NCI-H1694 (cell line): ENCODE data around the gene DLGAP4.
"Not testable (repeated sequence)": the region's sequence is repeated elsewhere in the genome, so short reads cannot be mapped to it uniquely, and the experiment has no call there.

Source experiments
- DNase-seq: peaks from one replicate; lab custom pipeline; 2025; lab: John Stamatoyannopoulos, UW

The DLGAP4 gene

GRCh38 chr20:36455972-36456625, 150.0 kb downstream of the DLGAP4 start:
- DNase-seq, result no peak

DNA sequence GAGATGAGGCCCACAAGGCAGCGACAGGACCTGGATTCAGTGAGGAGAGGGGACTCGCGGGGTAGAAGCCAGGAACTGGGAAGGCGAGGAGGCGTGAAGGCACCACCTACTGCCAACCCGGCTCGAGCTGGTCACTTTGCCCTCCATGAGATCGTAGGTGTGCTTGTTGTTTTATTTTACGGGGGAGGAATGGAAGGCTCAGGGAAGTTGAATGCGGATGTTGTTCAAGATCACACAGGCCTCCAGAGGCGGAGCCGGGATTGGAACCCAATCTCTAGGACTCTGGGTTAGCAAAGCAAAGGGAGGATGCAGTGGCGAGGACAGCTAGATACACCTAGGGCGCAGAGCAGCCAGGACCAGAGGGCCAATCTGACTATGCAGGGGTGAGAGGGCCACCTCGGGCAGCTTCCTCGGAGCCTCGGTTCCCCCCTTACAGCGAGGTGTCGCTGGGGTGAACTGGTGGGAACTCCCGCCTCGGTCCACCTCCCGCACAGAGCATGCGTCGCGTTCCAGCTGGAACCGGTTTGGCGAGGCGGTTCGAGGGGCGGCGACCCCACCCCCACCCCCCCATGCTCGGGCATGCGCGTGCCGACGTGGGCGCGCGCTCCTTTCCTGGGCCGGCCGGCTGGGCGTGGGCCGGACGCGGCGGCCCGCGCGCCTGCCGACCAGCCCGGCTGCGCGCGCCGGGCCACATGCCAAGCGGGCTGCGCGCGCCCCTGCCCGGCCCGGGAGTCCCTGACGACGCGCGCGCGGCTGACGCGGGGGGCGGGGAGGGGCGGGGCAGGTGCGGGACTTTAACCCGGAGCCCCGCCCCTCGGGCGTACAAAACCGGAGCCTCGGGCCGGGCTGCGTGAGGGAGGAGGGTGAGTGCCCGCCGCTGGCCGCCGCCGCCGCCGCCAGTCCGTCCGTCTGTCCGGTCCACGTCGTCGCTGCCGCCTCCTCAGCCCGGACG, 154.8 kb downstream of the DLGAP4 start:
- peak; percentile 51 for DNase-seq

- DNase-seq, result no peak
Observed at GRCh38 chr20:36461600-36462439, 155.7 kb downstream of the DLGAP4 start.

- DNase-seq, result no peak
Observed at GRCh38 chr20:36462440-36463211, 156.5 kb downstream of the DLGAP4 start.

DNA sequence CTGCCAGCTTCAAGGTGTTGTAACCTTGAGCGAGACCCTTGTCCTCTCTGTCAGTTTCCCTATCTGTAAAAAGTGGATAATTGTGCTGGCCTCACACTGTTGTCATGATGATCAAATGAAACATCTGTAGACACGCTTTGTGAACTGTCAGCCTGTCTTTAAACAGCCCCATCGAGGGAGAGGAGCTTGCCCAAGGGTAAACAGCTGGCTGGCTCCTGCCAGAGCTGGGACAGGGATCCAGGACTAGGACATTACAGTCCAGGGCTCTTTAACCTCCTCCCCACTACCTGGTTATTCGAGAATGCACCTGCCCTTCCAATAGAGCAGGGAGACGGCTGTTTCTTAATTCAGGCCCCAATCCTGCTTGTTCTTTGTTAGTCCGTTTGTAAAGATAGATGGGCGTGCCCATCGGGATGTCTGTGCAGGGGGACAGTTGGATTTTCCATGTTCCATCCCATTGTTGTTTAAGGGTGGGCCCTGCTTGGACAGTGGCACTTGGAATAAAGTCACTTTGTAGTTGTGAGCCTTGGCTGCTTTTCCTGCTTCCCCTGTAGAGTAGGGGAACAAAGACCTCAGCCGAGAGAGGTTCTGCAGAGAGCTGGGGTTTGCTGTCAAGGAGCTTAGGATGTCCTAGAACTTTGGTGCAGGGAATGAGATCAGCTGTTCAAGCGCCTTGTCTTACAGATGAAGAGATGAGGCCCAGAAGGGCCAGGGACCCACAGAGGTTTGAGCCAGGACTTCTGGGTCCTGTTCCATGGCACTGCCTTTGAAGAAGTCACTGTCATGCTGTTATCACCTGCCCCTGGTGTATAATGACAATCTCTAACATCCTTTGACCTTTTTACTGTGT, 157.3 kb downstream of the DLGAP4 start:
- no peak for DNase-seq

DNA sequence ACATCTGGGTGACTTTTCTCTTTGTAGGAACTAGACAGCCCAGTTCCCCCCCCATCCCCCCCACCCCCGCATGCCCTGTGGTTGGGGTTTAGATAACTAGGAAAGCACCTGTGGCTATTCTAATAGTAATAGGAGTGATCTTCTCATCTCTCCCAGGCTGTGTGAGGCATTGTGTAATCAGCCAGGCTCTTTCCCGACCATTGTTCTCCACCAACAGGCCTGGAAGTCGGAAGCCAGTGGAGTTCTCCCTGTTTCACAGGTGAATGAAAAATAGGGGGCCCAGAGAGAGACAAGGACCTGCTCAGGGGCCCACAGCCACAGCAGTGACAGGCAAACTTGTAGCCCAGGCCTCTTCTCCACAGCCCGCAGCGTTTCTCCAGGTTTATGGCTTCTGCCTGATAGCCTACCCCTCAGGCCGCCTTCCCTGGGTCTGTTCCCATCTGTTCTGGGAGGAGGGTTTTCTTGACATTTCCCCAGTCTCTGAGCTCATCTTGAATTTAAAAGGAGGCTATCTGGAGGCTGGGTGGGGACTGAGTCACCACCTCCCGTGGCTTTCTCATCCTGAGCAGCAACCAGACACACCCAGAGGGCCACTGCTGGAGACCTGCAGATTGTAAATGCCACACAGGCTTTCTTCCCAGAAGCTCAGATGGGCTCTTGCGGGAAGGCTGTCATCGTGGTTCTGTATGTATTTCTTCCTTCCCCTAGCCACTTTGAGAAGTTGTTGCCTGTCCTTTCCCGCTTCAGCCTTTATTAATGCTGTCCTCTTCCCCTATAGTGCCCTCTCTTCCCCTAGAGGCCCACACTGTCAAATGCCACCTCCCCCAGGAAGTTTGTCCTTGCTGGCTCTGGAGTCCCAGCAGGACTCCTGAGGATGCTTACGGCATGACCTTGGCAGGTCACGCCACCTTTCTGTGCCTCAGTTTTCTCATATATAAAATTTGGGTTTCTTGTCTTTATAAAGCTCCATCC, 159.3 kb downstream of the DLGAP4 start:
- no peak for DNase-seq

DNA sequence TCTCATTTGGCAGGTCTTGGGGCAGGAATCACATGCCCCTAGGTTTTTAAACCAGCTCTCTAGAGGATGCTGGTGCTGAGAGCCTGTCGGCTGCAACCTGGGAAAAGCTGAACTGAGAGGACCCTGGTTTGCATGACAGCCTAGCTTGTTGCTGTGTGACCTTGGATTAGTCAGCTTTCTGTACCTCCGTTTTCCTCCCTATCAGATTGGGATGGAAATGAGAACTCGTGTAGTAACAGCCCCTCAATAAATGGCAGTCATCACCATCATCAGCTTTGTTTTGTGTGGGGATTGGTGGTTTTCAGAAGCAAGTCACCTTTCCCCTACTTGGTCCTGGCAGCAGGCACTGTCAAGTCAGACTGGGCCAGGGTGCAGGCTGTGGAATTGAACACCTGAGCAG, 159.9 kb downstream of the DLGAP4 start:
- DNase-seq, result no peak

DNA sequence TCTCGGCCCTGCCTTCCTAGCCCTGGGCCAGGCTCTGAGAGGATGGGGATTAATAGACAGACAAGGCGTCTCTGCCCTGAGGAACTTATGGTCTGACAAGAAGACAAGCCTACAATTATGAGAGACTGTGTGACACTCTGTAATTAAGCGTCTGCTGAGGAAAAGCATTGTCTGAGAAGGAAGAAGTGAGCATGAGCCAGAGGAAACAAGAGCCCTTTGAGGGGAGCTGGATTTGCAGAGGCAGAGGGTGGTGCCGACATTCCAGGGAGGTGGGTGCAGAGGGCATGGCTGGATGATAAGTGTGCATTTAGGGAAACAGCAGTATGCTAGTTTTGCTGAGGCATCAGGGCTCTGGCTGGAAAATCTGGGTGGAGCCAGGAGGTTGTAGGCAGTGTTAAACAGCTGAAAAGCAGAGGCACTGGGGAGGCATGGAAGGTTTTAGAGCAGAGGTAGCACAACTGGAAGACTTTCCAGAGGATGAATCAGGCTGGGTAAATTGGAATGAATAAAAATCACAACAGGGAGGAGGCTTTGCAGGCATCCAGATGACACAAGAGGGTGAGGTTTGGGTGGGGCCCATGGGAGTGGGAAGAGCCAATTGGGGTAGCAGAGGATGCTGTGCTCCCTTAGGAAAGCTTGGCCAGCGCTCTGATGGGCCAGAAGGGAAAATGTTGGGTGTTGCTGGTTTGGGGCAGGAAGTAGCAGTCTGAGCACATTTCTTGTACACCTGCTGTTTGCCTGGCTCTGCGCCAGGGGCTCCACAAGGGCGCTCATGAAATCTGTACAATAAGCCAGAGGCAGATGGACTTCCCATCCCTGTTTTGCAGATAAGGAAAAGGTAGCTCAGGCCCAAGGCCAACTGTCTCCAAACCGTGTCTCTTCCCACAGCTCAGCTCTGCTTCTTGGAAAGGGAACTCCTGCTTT, 161.2 kb downstream of the DLGAP4 start:
- DNase-seq, result peak; percentile 52

- peak; percentile 84 for DNase-seq
Observed at GRCh38 chr20:36468149-36469000, 162.2 kb downstream of the DLGAP4 start.

DNA sequence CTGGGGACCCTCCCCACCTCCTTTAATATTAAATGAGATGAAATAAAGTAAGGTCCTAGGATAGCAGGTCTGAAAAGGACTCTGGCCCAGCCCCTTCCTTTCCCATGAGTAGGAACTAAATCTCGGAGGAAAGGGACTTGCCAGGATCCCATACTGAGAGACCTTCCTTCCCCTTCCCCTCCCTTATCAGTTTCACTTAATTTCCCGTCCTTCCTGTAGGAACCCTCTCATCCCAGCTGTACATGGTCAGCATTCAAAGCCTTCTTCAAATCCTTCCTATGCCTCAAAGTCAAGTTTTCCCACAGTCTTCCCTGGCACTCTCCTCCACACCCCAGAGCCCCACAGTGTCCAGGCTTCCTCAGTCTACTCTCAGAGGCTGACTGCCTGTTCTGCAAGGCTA, 163.8 kb downstream of the DLGAP4 start:
- DNase-seq, result no peak

DNA sequence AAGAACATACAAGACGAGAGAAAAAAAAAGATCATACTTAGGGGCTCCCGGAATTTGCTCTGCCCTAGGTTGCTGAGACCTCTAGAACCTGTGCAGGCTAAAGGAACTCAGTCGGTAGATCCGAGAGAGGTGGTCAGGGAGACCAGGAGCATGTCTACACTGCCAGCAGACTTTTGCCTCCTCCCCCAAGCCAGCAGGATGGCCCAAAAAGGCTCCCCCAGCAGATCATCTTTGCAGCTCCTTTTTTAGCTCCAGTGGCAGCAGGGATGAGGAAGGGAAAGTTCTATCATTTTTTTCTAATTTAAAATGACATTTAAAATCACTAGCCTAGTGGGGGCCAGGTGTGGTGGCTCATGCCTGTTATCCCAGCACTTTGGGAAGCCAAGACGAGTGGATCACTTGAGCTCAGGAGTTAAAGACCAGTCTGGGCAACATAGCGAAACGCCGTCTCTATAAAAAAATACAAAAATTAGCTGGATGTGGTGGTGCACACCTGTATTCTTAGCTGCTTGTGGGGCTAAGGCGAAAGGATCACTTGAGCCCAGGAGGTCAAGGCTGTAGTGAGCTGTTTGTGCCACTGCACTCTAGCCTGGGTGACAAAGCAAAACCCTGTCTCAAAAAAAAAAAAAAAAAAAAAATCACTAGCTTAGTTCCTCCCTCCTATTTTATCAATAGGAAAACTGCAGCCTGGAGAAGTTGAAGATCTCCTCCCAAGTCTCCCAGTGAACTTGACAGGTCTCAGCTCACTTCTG, 165.9 kb downstream of the DLGAP4 start:
- DNase-seq, result no peak

DNA sequence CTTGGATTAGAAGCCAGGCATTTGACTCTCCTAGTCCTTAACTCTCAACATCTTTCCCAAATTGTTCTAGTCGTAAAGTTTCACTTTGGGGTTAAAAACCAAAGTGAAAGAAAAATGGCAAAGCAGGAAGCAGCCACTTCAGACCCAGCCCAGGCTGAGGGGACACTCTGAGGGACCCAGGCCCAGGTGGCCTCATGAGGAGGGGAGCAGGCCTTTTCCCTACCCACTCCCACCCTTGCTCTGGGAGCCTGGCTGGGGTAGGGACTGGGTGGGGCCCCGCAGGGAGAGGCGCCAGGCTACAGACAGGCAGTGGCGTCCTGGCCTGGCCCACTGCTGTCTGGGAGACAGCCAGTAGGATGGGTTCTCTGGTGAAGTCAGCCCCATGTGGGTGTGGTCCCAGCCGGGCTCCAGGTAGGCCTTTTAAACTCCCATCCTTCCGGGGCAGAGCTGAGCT, 166.5 kb downstream of the DLGAP4 start:
- no peak for DNase-seq

DNA sequence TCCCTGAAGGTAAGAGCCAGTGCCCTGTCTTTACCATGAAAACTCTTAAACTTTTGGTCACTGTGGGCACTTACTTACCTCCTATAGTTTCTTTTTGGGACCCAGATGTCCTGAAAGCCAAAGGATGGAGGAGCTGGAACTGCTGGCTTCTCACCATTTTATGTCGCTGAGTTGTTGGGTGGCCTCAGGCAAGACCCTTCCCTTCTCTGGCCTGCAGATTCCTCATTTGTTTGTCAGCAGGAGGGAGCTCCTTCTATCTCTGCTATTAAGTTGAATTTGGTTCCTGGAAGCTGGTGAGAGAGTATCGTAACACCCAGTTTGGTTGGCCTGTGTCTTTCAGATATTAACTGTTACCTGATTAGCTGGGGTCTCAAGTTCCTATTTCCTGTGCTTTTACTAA, 167.0 kb downstream of the DLGAP4 start:
- DNase-seq, result no peak

DNA sequence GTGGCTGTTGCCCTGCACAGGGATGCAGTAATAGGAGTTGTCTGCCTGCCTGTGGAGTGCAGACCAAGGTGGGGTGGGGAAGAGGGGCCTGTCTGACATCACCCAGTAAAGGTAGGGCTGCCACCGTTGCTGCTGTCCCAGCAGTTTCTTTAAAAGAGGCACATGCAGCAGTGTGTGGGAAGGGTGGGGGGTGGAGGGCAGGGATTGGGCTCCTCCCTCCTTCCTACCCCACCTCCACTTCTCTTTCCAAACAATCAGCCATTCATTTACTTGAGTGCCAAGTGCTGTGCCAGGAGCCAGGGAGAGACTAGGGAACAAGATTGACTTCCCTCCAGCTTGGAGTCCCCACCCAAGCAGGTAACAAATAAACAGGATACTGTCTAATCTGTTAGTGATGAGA, 168.4 kb downstream of the DLGAP4 start:
- DNase-seq, result no peak

DNA sequence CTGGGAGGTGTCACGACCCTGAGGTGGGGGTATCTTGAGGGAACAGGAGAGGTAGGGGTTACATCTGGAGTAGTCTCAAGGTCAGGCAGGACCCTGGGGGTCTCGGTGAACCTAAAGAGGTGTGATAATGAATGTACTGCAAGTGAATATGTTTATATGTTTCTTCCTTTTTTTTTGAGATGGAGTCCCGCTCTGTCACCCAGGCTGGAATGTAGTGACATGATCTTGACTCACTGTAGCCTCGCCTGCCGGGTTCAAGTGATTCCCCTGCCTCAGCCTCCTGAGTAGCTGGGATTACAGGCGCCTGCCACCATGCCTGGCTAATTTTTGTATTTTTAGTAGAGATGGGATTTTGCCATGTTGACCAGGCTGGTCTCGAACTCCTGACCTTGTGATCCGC, 168.9 kb downstream of the DLGAP4 start:
- not testable (repeated sequence) for DNase-seq

DNA sequence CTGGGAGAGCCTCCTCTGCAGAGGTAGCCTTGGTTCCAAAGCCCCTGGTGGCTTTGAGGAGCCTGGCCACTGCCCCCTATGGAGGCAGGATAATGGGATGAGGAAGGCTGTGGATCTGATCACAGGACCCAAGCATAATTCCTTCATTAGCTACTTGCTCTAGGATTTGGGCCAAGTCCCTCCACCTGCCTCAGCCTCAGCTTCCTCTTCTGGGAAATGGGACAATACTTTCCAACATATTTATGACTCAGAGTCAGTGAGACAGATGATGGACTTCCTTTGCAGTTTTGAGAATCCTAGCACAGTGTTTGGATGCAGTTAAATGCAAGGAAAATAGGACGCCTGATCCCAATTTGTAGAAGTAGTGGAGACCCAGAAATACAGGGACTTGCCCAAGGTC, 171.3 kb downstream of the DLGAP4 start:
- no peak for DNase-seq
